Measurements from ENCODE around the gene MAP2K5.

The MAP2K5 gene

GRCh38 chr15:67762610-67763368 is 220.3 kb downstream of the MAP2K5 start:
- DNase-seq, result no peak

GRCh38 chr15:67765701-67766100 is 223.2 kb downstream of the MAP2K5 start:
- DNase-seq, result no peak

GRCh38 chr15:67766968-67767367 is 224.5 kb downstream of the MAP2K5 start:
- DNase-seq, result no peak

GRCh38 chr15:67768313-67768977 is 225.9 kb downstream of the MAP2K5 start:
- DNase-seq, result no peak

- DNase-seq, result no peak
Measured at GRCh38 chr15:67769497-67770357, 227.2 kb downstream of the MAP2K5 start.

- no peak for DNase-seq
Measured at GRCh38 chr15:67770358-67770628, 227.8 kb downstream of the MAP2K5 start.

GRCh38 chr15:67771189-67771800 is 228.8 kb downstream of the MAP2K5 start:
- DNase-seq, result no peak

- no peak for DNase-seq
Measured at GRCh38 chr15:67774626-67775025, 232.1 kb downstream of the MAP2K5 start.

GRCh38 chr15:67775250-67775649 is 232.7 kb downstream of the MAP2K5 start:
- DNase-seq, result no peak

GRCh38 chr15:67775998-67776397 is 233.5 kb downstream of the MAP2K5 start:
- DNase-seq, result no peak

GRCh38 chr15:67776600-67776999 is 234.1 kb downstream of the MAP2K5 start:
- no peak for DNase-seq

- no peak for DNase-seq
Measured at GRCh38 chr15:67777071-67777470, 234.6 kb downstream of the MAP2K5 start.

GRCh38 chr15:67777773-67778172 is 235.3 kb downstream of the MAP2K5 start:
- no peak for DNase-seq

- no peak for DNase-seq
Measured at GRCh38 chr15:67778968-67779548, 236.6 kb downstream of the MAP2K5 start.

GRCh38 chr15:67779549-67780111 is 237.1 kb downstream of the MAP2K5 start:
- DNase-seq, result no peak

- DNase-seq, result no peak
Measured at GRCh38 chr15:67781061-67781460, 238.6 kb downstream of the MAP2K5 start.

- DNase-seq, result no peak
Measured at GRCh38 chr15:67781907-67782690, 239.6 kb downstream of the MAP2K5 start.

GRCh38 chr15:67782691-67782991 is 240.1 kb downstream of the MAP2K5 start:
- no peak for DNase-seq

- DNase-seq, result peak; percentile 19
Measured at GRCh38 chr15:67783303-67783702, 240.8 kb downstream of the MAP2K5 start.

- no peak for DNase-seq
Measured at GRCh38 chr15:67784090-67784781, 241.7 kb downstream of the MAP2K5 start.

- DNase-seq, result no peak
Measured at GRCh38 chr15:67784856-67785430, 242.4 kb downstream of the MAP2K5 start.

Measured in effector CD4-positive, alpha-beta T cell (primary cell).